Activated CD4-positive, alpha-beta T cell treated with anti-CD3 and anti-CD28 coated beads, Interleukin-2, amount 50 U/mL, for 24 hours (primary cell): ENCODE data around the gene EEFSEC.

Experiments
- DNase-seq, 2 donors: peaks; one replicate each; pipeline ENCODE4 v3.0.0-alpha.2; 2020; ENCODE audit warnings: low read depth in 1 of 2, low spot score in 1 of 2

Gene EEFSEC

GRCh38 chr3:128364808-128365360 is 211.6 kb downstream of the EEFSEC start:
- no peak for DNase-seq

- no peak for DNase-seq
Observed at GRCh38 chr3:128366136-128366535, 212.9 kb downstream of the EEFSEC start.

GRCh38 chr3:128366652-128367051 is 213.4 kb downstream of the EEFSEC start:
- no peak for DNase-seq

- DNase-seq, result no peak
Observed at GRCh38 chr3:128367221-128367620, 213.9 kb downstream of the EEFSEC start.

GRCh38 chr3:128367761-128368160 is 214.5 kb downstream of the EEFSEC start:
- no peak for DNase-seq

- DNase-seq, result no peak
Observed at GRCh38 chr3:128368626-128369025, 215.3 kb downstream of the EEFSEC start.

- no peak for DNase-seq
Observed at GRCh38 chr3:128369121-128369703, 215.9 kb downstream of the EEFSEC start.

GRCh38 chr3:128369881-128370642 is 216.8 kb downstream of the EEFSEC start:
- DNase-seq, result no peak

GRCh38 chr3:128372281-128372680 is 219.0 kb downstream of the EEFSEC start:
- no peak for DNase-seq

GRCh38 chr3:128372707-128373533 is 219.6 kb downstream of the EEFSEC start:
- no peak for DNase-seq

GRCh38 chr3:128374746-128375445 is 221.6 kb downstream of the EEFSEC start:
- DNase-seq, result no peak

- DNase-seq, result no peak
Observed at GRCh38 chr3:128376516-128376915, 223.2 kb downstream of the EEFSEC start.

- no peak for DNase-seq
Observed at GRCh38 chr3:128378631-128379347, 225.5 kb downstream of the EEFSEC start.

- no peak for DNase-seq
Observed at GRCh38 chr3:128379367-128380160, 226.3 kb downstream of the EEFSEC start.

- no peak for DNase-seq
Observed at GRCh38 chr3:128380295-128380694, 227.0 kb downstream of the EEFSEC start.

- no peak for DNase-seq
Observed at GRCh38 chr3:128380719-128381118, 227.4 kb downstream of the EEFSEC start.

- no peak for DNase-seq
Observed at GRCh38 chr3:128381609-128382008, 228.3 kb downstream of the EEFSEC start.

GRCh38 chr3:128382221-128382807 is 229.0 kb downstream of the EEFSEC start:
- no peak for DNase-seq
